Epithelial cell of prostate (primary cell): ENCODE results near the gene TBC1D14.

Experiments used
- DNase-seq: peaks from one replicate; pipeline ENCODE4 v3.0.0-alpha.2; 2011; ENCODE audit warnings: low read depth, low spot score
- H3K27ac ChIP-seq: fragments of 450-650 bp; 2 replicates; pipeline ENCODE4 v1.5.1; 2017; ENCODE audit warnings: mild to moderate bottlenecking

Gene TBC1D14

GRCh38 chr4:7007944-7008343, 98.3 kb downstream of the TBC1D14 start:
- no peak overlapping the region for H3K27ac ChIP-seq
- no peak for DNase-seq

- DNase-seq = no peak
- no peak overlapping the region for H3K27ac ChIP-seq
Observed at GRCh38 chr4:7009564-7009963, 99.9 kb downstream of the TBC1D14 start.

GRCh38 chr4:7013175-7013574, 103.5 kb downstream of the TBC1D14 start:
- no peak overlapping the region for H3K27ac ChIP-seq

GRCh38 chr4:7014815-7015214, 105.2 kb downstream of the TBC1D14 start:
- DNase-seq = no peak
- no peak overlapping the region for H3K27ac ChIP-seq

More at GRCh38 chr4:7013175-7013574, 103.5 kb downstream of the TBC1D14 start:
- no peak for DNase-seq

GRCh38 chr4:7015383-7016035, 105.9 kb downstream of the TBC1D14 start:
- no peak overlapping the region for H3K27ac ChIP-seq
- no peak for DNase-seq

- DNase-seq = no peak
- no peak overlapping the region for H3K27ac ChIP-seq
Observed at GRCh38 chr4:7016086-7016485, 106.5 kb downstream of the TBC1D14 start.

GRCh38 chr4:7016512-7016911, 106.9 kb downstream of the TBC1D14 start:
- no peak overlapping the region for H3K27ac ChIP-seq

GRCh38 chr4:7017446-7018048, 107.9 kb downstream of the TBC1D14 start:
- H3K27ac ChIP-seq = no peak overlapping the region
- DNase-seq = no peak

More at GRCh38 chr4:7016512-7016911, 106.9 kb downstream of the TBC1D14 start:
- no peak for DNase-seq

GRCh38 chr4:7018281-7018680, 108.7 kb downstream of the TBC1D14 start:
- no peak overlapping the region for H3K27ac ChIP-seq
- DNase-seq = no peak

GRCh38 chr4:7019367-7019766, 109.7 kb downstream of the TBC1D14 start:
- DNase-seq = no peak
- H3K27ac ChIP-seq = no peak overlapping the region

- no peak for DNase-seq
- peak overlapping the region; percentile 92 for H3K27ac ChIP-seq
Observed at GRCh38 chr4:7020290-7020689, 110.7 kb downstream of the TBC1D14 start.

GRCh38 chr4:7020856-7021255, 111.2 kb downstream of the TBC1D14 start:
- peak overlapping the region; percentile 92 for H3K27ac ChIP-seq
- DNase-seq = no peak

GRCh38 chr4:7021355-7021754, 111.7 kb downstream of the TBC1D14 start:
- peak overlapping the region; percentile 92 for H3K27ac ChIP-seq
- DNase-seq = no peak

GRCh38 chr4:7021930-7022664, 112.5 kb downstream of the TBC1D14 start:
- H3K27ac ChIP-seq = peak overlapping the region; percentile 92
- no peak for DNase-seq

GRCh38 chr4:7023486-7023885, 113.9 kb downstream of the TBC1D14 start:
- DNase-seq = no peak
- peak overlapping the region; percentile 92 for H3K27ac ChIP-seq

GRCh38 chr4:7023901-7024300, 114.3 kb downstream of the TBC1D14 start:
- H3K27ac ChIP-seq = no peak overlapping the region
- DNase-seq = no peak

GRCh38 chr4:7024336-7024890, 114.8 kb downstream of the TBC1D14 start:
- no peak for DNase-seq
- no peak overlapping the region for H3K27ac ChIP-seq

- no peak for DNase-seq
- H3K27ac ChIP-seq = no peak overlapping the region
Observed at GRCh38 chr4:7025040-7025602, 115.5 kb downstream of the TBC1D14 start.

- no peak for DNase-seq
Observed at GRCh38 chr4:7026107-7026506, 116.5 kb downstream of the TBC1D14 start.

GRCh38 chr4:7027284-7027683, 117.7 kb downstream of the TBC1D14 start:
- DNase-seq = no peak
- H3K27ac ChIP-seq = no peak overlapping the region

More at GRCh38 chr4:7026107-7026506, 116.5 kb downstream of the TBC1D14 start:
- H3K27ac ChIP-seq = no peak overlapping the region

- no peak for DNase-seq
- no peak overlapping the region for H3K27ac ChIP-seq
Observed at GRCh38 chr4:7027913-7028312, 118.3 kb downstream of the TBC1D14 start.
